Effector CD4-positive, alpha-beta T cell (primary cell): ENCODE results near the gene TBC1D14.
"Not testable (repeated sequence)": the region's sequence is repeated elsewhere in the genome, so short reads cannot be mapped to it uniquely, and the experiment has no call there.

Source experiments
- DNase-seq: peaks from one replicate; pipeline ENCODE4 v3.0.0-alpha.2; 2020

TBC1D14 gene

GRCh38 chr4:6910340-6910959, 824 bp downstream of the TBC1D14 start:
- no peak for DNase-seq

GRCh38 chr4:6910960-6911874, 1.6 kb downstream of the TBC1D14 start:
- no peak for DNase-seq

- not testable (repeated sequence) for DNase-seq
These were observed 2.3 kb downstream of the TBC1D14 start for GRCh38 chr4:6911917-6912316.

- no peak for DNase-seq
These were observed 2.8 kb downstream of the TBC1D14 start for GRCh38 chr4:6912441-6912840.

GRCh38 chr4:6913350-6913905, 3.8 kb downstream of the TBC1D14 start:
- DNase-seq = no peak

- no peak for DNase-seq
These were observed 4.8 kb downstream of the TBC1D14 start for GRCh38 chr4:6914448-6914847.

- no peak for DNase-seq
These were observed 5.7 kb downstream of the TBC1D14 start for GRCh38 chr4:6915041-6916005.

GRCh38 chr4:6916069-6916586, 6.5 kb downstream of the TBC1D14 start:
- no peak for DNase-seq

- peak; percentile 60 for DNase-seq
These were observed 7.2 kb downstream of the TBC1D14 start for GRCh38 chr4:6916587-6917460.

- no peak for DNase-seq
These were observed 8.0 kb downstream of the TBC1D14 start for GRCh38 chr4:6917461-6918271.

- no peak for DNase-seq
These were observed 8.7 kb downstream of the TBC1D14 start for GRCh38 chr4:6918338-6918737.

- no peak for DNase-seq
These were observed 10.5 kb downstream of the TBC1D14 start for GRCh38 chr4:6920171-6920570.

GRCh38 chr4:6923507-6923906, 13.9 kb downstream of the TBC1D14 start:
- no peak for DNase-seq

- no peak for DNase-seq
These were observed 14.7 kb downstream of the TBC1D14 start for GRCh38 chr4:6924361-6924779.

- no peak for DNase-seq
These were observed 15.8 kb downstream of the TBC1D14 start for GRCh38 chr4:6925357-6925836.

- DNase-seq = no peak
These were observed 16.5 kb downstream of the TBC1D14 start for GRCh38 chr4:6926081-6926480.

- DNase-seq = peak; percentile 59
These were observed 17.3 kb downstream of the TBC1D14 start for GRCh38 chr4:6926681-6927478.

GRCh38 chr4:6928081-6928480, 18.5 kb downstream of the TBC1D14 start:
- DNase-seq = no peak

GRCh38 chr4:6929339-6929811, 19.7 kb downstream of the TBC1D14 start:
- DNase-seq = no peak
